Ishikawa (cell line): ENCODE data around the gene LRRC55.

Source experiments
- ZBTB7A ChIP-seq: IDR thresholded peaks from 2 replicates; pipeline ENCODE4 v1.6.1; 2012; ENCODE audit warnings: low read depth
- TF ChIP-seq, protein P1 (sequence below): IDR thresholded peaks from 2 replicates; pipeline ENCODE4 v1.6.1; 2012
- TF ChIP-seq, protein P2 (sequence below): IDR thresholded peaks from 2 replicates; pipeline ENCODE4 v1.6.1; 2012

DNA sequence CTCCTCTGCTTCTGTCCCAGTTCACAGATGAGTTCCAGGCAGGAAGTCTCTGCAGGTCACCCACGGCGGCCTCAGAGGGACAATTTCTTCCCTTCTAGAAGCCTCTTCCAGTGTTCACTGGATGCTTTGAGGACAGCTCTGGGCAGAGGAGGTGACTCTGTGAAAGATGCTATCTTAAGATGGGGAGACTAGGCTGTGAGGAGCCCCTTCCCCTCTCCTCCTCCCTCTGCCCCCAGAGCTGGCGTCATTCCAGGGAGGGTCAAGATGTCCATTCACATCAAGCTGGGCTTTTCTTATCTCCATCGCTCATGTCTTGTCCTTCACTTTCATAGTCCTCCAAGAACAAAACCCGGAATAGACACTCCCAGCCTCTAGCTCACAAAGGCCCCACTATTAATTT lies 51.9 kb downstream of the LRRC55 start:
- TF ChIP-seq, protein P1, sequence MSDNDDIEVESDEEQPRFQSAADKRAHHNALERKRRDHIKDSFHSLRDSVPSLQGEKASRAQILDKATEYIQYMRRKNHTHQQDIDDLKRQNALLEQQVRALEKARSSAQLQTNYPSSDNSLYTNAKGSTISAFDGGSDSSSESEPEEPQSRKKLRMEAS, result no peak
- no peak for TF ChIP-seq ZBTB7A
- TF ChIP-seq, protein P2, sequence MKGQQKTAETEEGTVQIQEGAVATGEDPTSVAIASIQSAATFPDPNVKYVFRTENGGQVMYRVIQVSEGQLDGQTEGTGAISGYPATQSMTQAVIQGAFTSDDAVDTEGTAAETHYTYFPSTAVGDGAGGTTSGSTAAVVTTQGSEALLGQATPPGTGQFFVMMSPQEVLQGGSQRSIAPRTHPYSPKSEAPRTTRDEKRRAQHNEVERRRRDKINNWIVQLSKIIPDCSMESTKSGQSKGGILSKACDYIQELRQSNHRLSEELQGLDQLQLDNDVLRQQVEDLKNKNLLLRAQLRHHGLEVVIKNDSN, result no peak
